Neural cell (in vitro differentiated cells): ENCODE data around the gene CFAP92. TPM values are rescaled to one million over a fixed set of nuclear protein-coding genes. Genes with fewer than 3 reads are reported as not detected.

ENCODE experiments used
- H2AFZ ChIP-seq: fragments of 200-600, 300-800 bp; sonication (generic), shearing (Covaris generic); 2 replicates; pipeline ENCODE4 v1.6.0; 2014; ENCODE audit warnings: low read depth, mild to moderate bottlenecking, antibody characterized with exemption, low read length, moderate library complexity
- H3F3A ChIP-seq: fragments of 200-600 bp; shearing (Covaris generic); 2 replicates; pipeline ENCODE4 v1.6.1; 2016; ENCODE audit warnings: mild to moderate bottlenecking, moderate library complexity, mixed read lengths, antibody characterized with exemption, low read length; ENCODE audit not compliant: insufficient read depth, poor library complexity, severe bottlenecking
- H3K27ac ChIP-seq: fragments of 200-600, 300-800 bp; sonication (generic), shearing (Covaris generic); 2 replicates; pipeline ENCODE4 v1.5.1; 2014; ENCODE audit warnings: mild to moderate bottlenecking, low read length, moderate library complexity
- H3K27me3 ChIP-seq: fragments of 300-800, 200-600 bp; sonication (generic), shearing (Covaris generic); 2 replicates; pipeline ENCODE4 v1.6.0; 2014; ENCODE audit warnings: mild to moderate bottlenecking, low read depth, low read length, moderate library complexity; ENCODE audit not compliant: insufficient read depth
- H3K36me3 ChIP-seq: fragments of 300-800, 200-600 bp; sonication (generic), shearing (Covaris generic); 2 replicates; pipeline ENCODE4 v1.5.1; 2014; ENCODE audit warnings: mild to moderate bottlenecking, antibody characterized with exemption, low read length, moderate library complexity; ENCODE audit not compliant: insufficient read depth
- H3K4me2 ChIP-seq: fragments of 300-800, 200-600 bp; sonication (generic), shearing (Covaris generic); 2 replicates; pipeline ENCODE4 v1.6.0; 2014; ENCODE audit warnings: mild to moderate bottlenecking, low read length
- H3K4me3 ChIP-seq: fragments of 300-800, 200-600 bp; sonication (generic), shearing (Covaris generic); 2 replicates; pipeline ENCODE4 v1.5.1; 2014; ENCODE audit warnings: mild to moderate bottlenecking, low read length, moderate library complexity
- H3K79me2 ChIP-seq: fragments of 200-600 bp; shearing (Covaris generic); replicated peaks from 2 replicates; pipeline ENCODE4 v1.6.0; 2014; ENCODE audit warnings: mild to moderate bottlenecking, low read length, moderate library complexity; ENCODE audit not compliant: insufficient read depth
- H3K9ac ChIP-seq: fragments of 300-800, 200-600 bp; sonication (generic), shearing (Covaris generic); 2 replicates; pipeline ENCODE4 v1.6.1; 2016; ENCODE audit warnings: mild to moderate bottlenecking, low read length, mixed read lengths
- H3K9me2 ChIP-seq: fragments of 200-600 bp; shearing (Covaris generic); 2 replicates; pipeline ENCODE4 v1.6.1; 2016; ENCODE audit warnings: mild to moderate bottlenecking, low read length, mixed read lengths; ENCODE audit not compliant: insufficient read depth
- H3K9me3 ChIP-seq: fragments of 200-600, 300-800 bp; sonication (generic), shearing (Covaris generic); 2 replicates; pipeline ENCODE4 v1.6.1; 2016; ENCODE audit warnings: mild to moderate bottlenecking, mixed run types, low read length, moderate library complexity, mixed read lengths
- H4K20me1 ChIP-seq: fragments of 200-600 bp; shearing (Covaris generic); 2 replicates; pipeline ENCODE4 v1.6.1; 2016; ENCODE audit warnings: mild to moderate bottlenecking, mixed run types; ENCODE audit not compliant: insufficient read depth
- CTCF ChIP-seq: fragments of 450-650 bp; IDR thresholded peaks from 2 replicates; pipeline ENCODE4 v1.5.1; 2014; ENCODE audit warnings: antibody characterized with exemption, mild to moderate bottlenecking, moderate library complexity; ENCODE audit not compliant: poor library complexity, severe bottlenecking
- EP300 ChIP-seq: fragments of 450-650 bp; conservative IDR thresholded peaks from 2 replicates; pipeline ENCODE4 v1.6.1; 2014; ENCODE audit warnings: antibody characterized with exemption, mild to moderate bottlenecking, moderate library complexity; ENCODE audit not compliant: poor library complexity, severe bottlenecking
- EZH2 ChIP-seq: fragments of 200-600, 300-800 bp; shearing (Covaris generic), sonication (generic); IDR thresholded peaks from 2 replicates; pipeline ENCODE4 v1.6.1; 2014; ENCODE audit warnings: antibody characterized with exemption, low read length, borderline replicate concordance, mild to moderate bottlenecking; ENCODE audit not compliant: insufficient read depth, poor library complexity, severe bottlenecking
- MXI1 ChIP-seq: fragments of 450-650 bp; conservative IDR thresholded peaks from 2 replicates; pipeline ENCODE4 v1.6.1; 2014; ENCODE audit warnings: antibody characterized with exemption, mild to moderate bottlenecking; ENCODE audit not compliant: poor library complexity, severe bottlenecking
- POLR2AphosphoS5 ChIP-seq: IDR thresholded peaks from 2 replicates; pipeline ENCODE4 v1.6.1; 2012
- RAD21 ChIP-seq: fragments of 450-650 bp; conservative IDR thresholded peaks from 2 replicates; pipeline ENCODE4 v1.6.1; 2014; ENCODE audit warnings: antibody characterized with exemption, mild to moderate bottlenecking, moderate library complexity
- REST ChIP-seq: IDR thresholded peaks from 2 replicates; pipeline ENCODE4 v1.6.1; 2012; ENCODE audit warnings: borderline replicate concordance
- SMC3 ChIP-seq: fragments of 450-650 bp; conservative IDR thresholded peaks from 2 replicates; pipeline ENCODE4 v1.6.1; 2014; ENCODE audit warnings: antibody characterized with exemption, mild to moderate bottlenecking, moderate library complexity; ENCODE audit not compliant: poor library complexity
- TAF1 ChIP-seq: IDR thresholded peaks from 2 replicates; pipeline ENCODE4 v1.6.1; 2012; ENCODE audit warnings: low read depth
- polyA plus RNA-seq: library from polyadenylated mRNA; depleted of rRNA; stranded (reverse); fragments of >200 nt; gene quantifications from 2 replicates; pipeline ENCODE4 v1.2.3, GENCODE V29; 2014

The CFAP92 gene
- polyA plus RNA-seq, 1 donor from 2014 or later: 0.69 TPM

GRCh38 chr3:129003578-129004112 is 9.8 kb upstream of the CFAP92 start:
- Histone ChIP-seq H3K36me3 (no peaks in the 10 kb centered on the region), H3K9me3 (no peaks in the 10 kb centered on the region), H3K79me2 (no peaks in the 10 kb centered on the region), H3K9me2 (no peaks in the 10 kb centered on the region), H3K9ac (no peak overlapping the region), H3K4me2 (no peak overlapping the region), H3K27ac (no peak overlapping the region), H3K27me3 (peaks cover 46% of the 10 kb centered on the region), H4K20me1 (no peaks in the 10 kb centered on the region), H3F3A (no peaks in the 10 kb centered on the region), H3K4me3 (no peak overlapping the region), H2AFZ (no peak overlapping the region)
- no peak for TF ChIP-seq MXI1
- no peak for TF ChIP-seq TAF1
- no peak for TF ChIP-seq EP300
- no peak for TF ChIP-seq CTCF
- TF ChIP-seq RAD21: no peak
- no peak for TF ChIP-seq REST
- no peak for TF ChIP-seq POLR2AphosphoS5
- TF ChIP-seq SMC3: no peak
- no peak for TF ChIP-seq EZH2

GRCh38 chr3:129002573-129003569 is 9.0 kb upstream of the CFAP92 start:
- Histone ChIP-seq H3K4me3 (peak overlapping the region; percentile 77), H3K36me3 (no peaks in the 10 kb centered on the region)

More at GRCh38 chr3:129002573-129003569, 9.0 kb upstream of the CFAP92 start:
- Histone ChIP-seq H2AFZ (no peak overlapping the region), H3F3A (no peaks in the 10 kb centered on the region), H3K9ac (peak overlapping the region; percentile 25), H3K79me2 (no peaks in the 10 kb centered on the region), H3K9me2 (no peaks in the 10 kb centered on the region), H3K27ac (no peak overlapping the region), H4K20me1 (no peaks in the 10 kb centered on the region), H3K27me3 (peaks cover 46% of the 10 kb centered on the region), H3K9me3 (no peaks in the 10 kb centered on the region), H3K4me2 (no peak overlapping the region)
- TF ChIP-seq EP300: no peak
- no peak for TF ChIP-seq MXI1
- no peak for TF ChIP-seq RAD21
- no peak for TF ChIP-seq REST
- no peak for TF ChIP-seq EZH2
- no peak for TF ChIP-seq POLR2AphosphoS5
- no peak for TF ChIP-seq CTCF
- no peak for TF ChIP-seq SMC3
- no peak for TF ChIP-seq TAF1
